Ascending aorta (tissue), 2 donors: ENCODE data around the gene SLC34A1. TPM values are rescaled to one million over a fixed set of nuclear protein-coding genes. Genes with fewer than 3 reads are reported as not detected.

Experiments used
- DNase-seq, 2 donors: peaks; one replicate each; pipeline ENCODE4 v3.0.0-alpha.2; 2019; ENCODE audit warnings: low spot score in 2 of 2
- H3K27ac ChIP-seq, 2 donors: fragments of 200-600 bp; sonication (generic); one replicate each; pipeline ENCODE4 v1.5.1; 2016 to 2017; ENCODE audit warnings: mild to moderate bottlenecking in 1 of 2
- H3K27me3 ChIP-seq: fragments of 200-600 bp; sonication (generic); one replicate; pipeline ENCODE4 v1.5.1; 2017
- H3K36me3 ChIP-seq, 2 donors: fragments of 200-600 bp; sonication (generic); one replicate each; pipeline ENCODE4 v1.5.1; 2016
- H3K4me1 ChIP-seq, 2 donors: fragments of 200-600 bp; sonication (generic); one replicate each; pipeline ENCODE4 v1.5.1; 2016 to 2017; ENCODE audit warnings: mild to moderate bottlenecking in 1 of 2
- H3K4me3 ChIP-seq, 2 donors: fragments of 200-600 bp; sonication (generic); one replicate each; pipeline ENCODE4 v1.5.1; 2016 to 2017; ENCODE audit warnings: mild to moderate bottlenecking in 1 of 2
- H3K9me3 ChIP-seq, 2 donors: fragments of 200-600 bp; sonication (generic); one replicate each; pipeline ENCODE4 v1.5.1; 2016
- CTCF ChIP-seq, 3 experiments: fragments of 200-600 bp in 2 of 3; fragments of 450-650 bp in 1 of 3; sonication (generic) in 2 of 3; IDR thresholded peaks; one replicate each; pipeline ENCODE4 v1.5.1; 2016 to 2019; ENCODE audit warnings: antibody characterized with exemption in 3 of 3, mild to moderate bottlenecking in 1 of 3, moderate library complexity in 1 of 3
- intact Hi-C: fragments of 100-400 bp; cut with DNase I; formaldehyde crosslinking; loops from one replicate; pipeline ENCODE4 v1.15.1; 2023
- total RNA-seq: library from RNA; depleted of rRNA; stranded (reverse); fragments of >200 nt; gene quantifications from one replicate; pipeline ENCODE4 v1.1.0, GENCODE V29; 2016

The SLC34A1 gene
- total RNA-seq, 1 donor from 2014 or later = not detected

- H3K9me3 ChIP-seq = no peaks in the 10 kb centered on the region
- no peak overlapping the region for H3K4me3 ChIP-seq
- no peaks in the 10 kb centered on the region for H3K4me1 ChIP-seq
- H3K36me3 ChIP-seq = peaks cover 61 to 65% of the 10 kb centered on the region in 2 donors
- no peaks in the 10 kb centered on the region for H3K27me3 ChIP-seq
- no peak overlapping the region for H3K27ac ChIP-seq
- intact Hi-C loops = no loop called here
- DNase-seq = no peak
- no peak for TF ChIP-seq CTCF (IDR thresholded peaks at IDR 0.05)
Observed at GRCh38 chr5:177435847-177436536, 51.8 kb downstream of the SLC34A1 start.

GRCh38 chr5:177437623-177438022 lies 53.4 kb downstream of the SLC34A1 start:
- H3K27ac ChIP-seq = no peak overlapping the region
- intact Hi-C loops = no loop called here
- H3K9me3 ChIP-seq = no peaks in the 10 kb centered on the region
- TF ChIP-seq CTCF (IDR thresholded peaks at IDR 0.05) = no peak
- H3K4me3 ChIP-seq = no peak overlapping the region
- DNase-seq = no peak
- H3K27me3 ChIP-seq = no peaks in the 10 kb centered on the region
- H3K36me3 ChIP-seq = peaks cover 59 to 63% of the 10 kb centered on the region in 2 donors
- H3K4me1 ChIP-seq = no peaks in the 10 kb centered on the region

GRCh38 chr5:177438468-177438867 lies 54.2 kb downstream of the SLC34A1 start:
- no peak for DNase-seq
- intact Hi-C loops = no loop called here
- no peaks in the 10 kb centered on the region for H3K27me3 ChIP-seq
- H3K27ac ChIP-seq = no peak overlapping the region
- TF ChIP-seq CTCF (IDR thresholded peaks at IDR 0.05) = no peak
- H3K9me3 ChIP-seq = no peaks in the 10 kb centered on the region
- H3K36me3 ChIP-seq = peaks cover 51 to 54% of the 10 kb centered on the region in 2 donors
- H3K4me3 ChIP-seq = no peak overlapping the region
- H3K4me1 ChIP-seq = no peaks in the 10 kb centered on the region

- no peak overlapping the region for H3K4me3 ChIP-seq
- no peak overlapping the region for H3K27ac ChIP-seq
- H3K9me3 ChIP-seq = no peaks in the 10 kb centered on the region
- DNase-seq = no peak
- H3K36me3 ChIP-seq = peaks cover 40 to 43% of the 10 kb centered on the region in 2 donors
- no peaks in the 10 kb centered on the region for H3K4me1 ChIP-seq
- TF ChIP-seq CTCF (IDR thresholded peaks at IDR 0.05) = no peak
- no peaks in the 10 kb centered on the region for H3K27me3 ChIP-seq
- intact Hi-C loops = no loop called here
Observed at GRCh38 chr5:177439518-177440053, 55.4 kb downstream of the SLC34A1 start.

GRCh38 chr5:177440211-177440989 lies 56.2 kb downstream of the SLC34A1 start:
- no peaks in the 10 kb centered on the region for H3K4me1 ChIP-seq
- intact Hi-C loops = no loop called here
- peaks cover 31 to 36% of the 10 kb centered on the region in 2 donors for H3K36me3 ChIP-seq
- no peak for DNase-seq
- TF ChIP-seq CTCF (IDR thresholded peaks at IDR 0.05) = no peak
- no peaks in the 10 kb centered on the region for H3K27me3 ChIP-seq
- no peak overlapping the region for H3K4me3 ChIP-seq
- no peaks in the 10 kb centered on the region for H3K9me3 ChIP-seq
- H3K27ac ChIP-seq = no peak overlapping the region
